ENCODE results near the gene NAT16. TPM values are rescaled to one million over a fixed set of nuclear protein-coding genes. Genes with fewer than 3 reads are reported as not detected.

The NAT16 gene
- total and polyA plus RNA-seq, 2 of the 8 experiments (the other 6 are each of a cell fraction or from before 2014, with no cell fraction given): 0.26 to 0.84 TPM

DNA sequence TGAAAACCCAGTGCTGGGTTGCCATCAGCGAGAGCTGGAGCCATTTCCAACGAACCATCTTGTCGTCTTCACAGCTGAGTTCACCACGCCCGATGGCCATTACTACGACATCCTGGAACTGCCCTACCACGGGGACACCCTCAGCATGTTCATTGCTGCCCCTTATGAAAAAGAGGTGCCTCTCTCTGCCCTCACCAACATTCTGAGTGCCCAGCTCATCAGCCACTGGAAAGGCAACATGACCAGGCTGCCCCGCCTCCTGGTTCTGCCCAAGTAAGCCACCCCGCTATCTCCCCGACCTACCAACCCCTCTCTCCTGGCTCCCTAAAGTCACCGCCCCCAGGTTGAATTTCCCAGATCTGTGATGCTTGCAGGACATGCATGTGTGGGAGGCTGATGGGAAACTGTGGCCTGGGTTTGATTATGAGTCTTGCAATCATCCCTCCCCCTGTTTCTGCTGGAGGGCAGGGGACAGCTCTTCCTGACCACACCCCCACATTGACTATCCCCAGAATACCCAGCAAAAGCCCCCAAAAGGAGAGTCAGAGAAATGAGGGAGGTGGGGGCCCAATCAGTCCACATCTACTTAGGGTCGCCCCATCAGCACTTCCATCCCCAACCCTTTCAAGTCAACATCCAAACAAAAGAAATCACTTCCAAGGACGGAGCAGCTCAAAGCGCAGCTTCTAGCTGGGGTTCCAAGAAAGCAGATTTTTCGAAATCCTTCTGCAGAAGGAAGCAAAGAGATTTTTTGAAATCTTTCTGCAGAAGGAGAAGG, 46.3 kb downstream of the NAT16 start:
- no peak for DNase-seq (ENCODE audit: low read depth in 1 of 2, low spot score in 2 of 2)
- peak overlapping the region in 1 of 2 experiments; percentile 15; a peak in 1 of 4 replicates for H3K4me2 ChIP-seq (ENCODE audit: insufficient read depth in 1 of 2, low read depth in 2 of 2, low read length in 2 of 2)
- H4K91ac ChIP-seq (replicated peaks; ENCODE audit: insufficient read length, low read length): peak overlapping the region; percentile 31
- no peak overlapping the region for H3K4ac ChIP-seq (replicated peaks; ENCODE audit: insufficient read length, low read depth, low read length)
- no peaks in the 10 kb centered on the region for H3K36me3 ChIP-seq (ENCODE audit: control insufficient read depth in 2 of 4, insufficient read depth in 4 of 4, low read length in 3 of 4)
- no peak overlapping the region for H4K8ac ChIP-seq (ENCODE audit: extremely low read depth, insufficient read depth, low read length)
- H2BK120ac ChIP-seq (replicated peaks; ENCODE audit: low read depth, low read length): no peak overlapping the region
- peak overlapping the region; percentile 56 for H2BK5ac ChIP-seq (ENCODE audit: low read depth, low read length)
- H3K27ac ChIP-seq (ENCODE audit: low read depth, low read length): no peak overlapping the region
- peaks cover 0 to 2% (median 0%) of the 10 kb centered on the region in 4 experiments; a peak in 1 of 7 replicates for H3K27me3 ChIP-seq (replicated peaks in 1 of 4; ENCODE audit: control insufficient read depth in 3 of 4, extremely low read depth in 1 of 4, insufficient read depth in 3 of 4, low read length in 3 of 4)
- TF ChIP-seq BCL11A (IDR thresholded peaks at IDR 0.05; ENCODE audit: low read depth in 2 of 2, low read length in 2 of 2) (no peak), YY1 (IDR thresholded peaks at IDR 0.05; ENCODE audit: low read depth, low read length) (no peak)
- no peaks in the 10 kb centered on the region for H3K79me1 ChIP-seq (ENCODE audit: low read depth, low read length)
- no peak overlapping the region for H3K9ac ChIP-seq (replicated peaks in 1 of 4; ENCODE audit: extremely low read depth in 1 of 4, low read depth in 3 of 4, low read length in 3 of 4)
- H3K14ac ChIP-seq (ENCODE audit: insufficient read length): no peak overlapping the region
- WGBS, 2 experiments (ENCODE audit: extremely low coverage in 1 of 2, insufficient coverage in 1 of 2, insufficient read length in 1 of 2, insufficient replicate concordance in 2 of 2, low coverage in 1 of 2, low lambda C conversion rate in 2 of 2, missing lambda C conversion rate in 1 of 2): 71% methylated on average over 15 of the region's 15 CpGs; no CpG with 5 or more reads in 1 of the 2 experiments
- H3K56ac ChIP-seq (replicated peaks; ENCODE audit: insufficient read length, low read depth, low read length): no peak overlapping the region
- no peaks in the 10 kb centered on the region for H3K9me3 ChIP-seq (ENCODE audit: insufficient read depth in 2 of 2, low read depth in 1 of 2, low read length in 1 of 2)
- FAIRE-seq: no peak
- 0 out of 2 replicates have a peak overlapping the region, but pooled peaks have one; percentile 28 for H2AK5ac ChIP-seq (ENCODE audit: low read depth, low read length)
- CTCF ChIA-PET (ENCODE audit: partially characterized antibody): interaction anchor here (0.6 to 9.0 kb wide), 12 partner anchors 8 to 244 kb away, joined by 3 to 80 read pairs (median 3); partner anchors contain the start of genes MUC3A, SERPINE1 and UFSP1
- no peaks in the 10 kb centered on the region for H3K79me2 ChIP-seq (ENCODE audit: control insufficient read depth in 1 of 2, insufficient read depth in 2 of 2, low read length in 2 of 2)
- H3K18ac ChIP-seq (ENCODE audit: extremely low read depth, low read length): peak overlapping the region; percentile 48; the same call in 1 of the 2 replicates
- 0 out of 2 replicates have a peak overlapping the region, but pooled peaks have one; percentile 32 for H2BK20ac ChIP-seq (ENCODE audit: low read length)
- H2AFZ ChIP-seq (ENCODE audit: low read length): peak overlapping the region; percentile 63; the same call in 1 of the 2 replicates
- peak overlapping the region; percentile 80; the same call in 1 of the 2 replicates for H2BK12ac ChIP-seq (ENCODE audit: low read depth, low read length)
- H3K23me2 ChIP-seq (ENCODE audit: low read depth, low read length): no peaks in the 10 kb centered on the region
- H2BK15ac ChIP-seq (ENCODE audit: low read length): 0 out of 2 replicates have a peak overlapping the region, but pooled peaks have one; percentile 29
- POLR2A ChIA-PET (ENCODE audit: partially characterized antibody): interaction anchor here (0.6 to 1.8 kb wide), 4 partner anchors 10 to 655 kb away, joined by 3 to 8 read pairs (median 4); partner anchors contain the start of gene TSC22D4
- H3K23ac ChIP-seq (ENCODE audit: insufficient read length): no peak overlapping the region
- H4K5ac ChIP-seq (ENCODE audit: insufficient read length, low read depth, low read length): no peak overlapping the region
- no peak overlapping the region; a peak in 2 of 8 replicates for H3K4me3 ChIP-seq (ENCODE audit: extremely low read depth in 1 of 4, insufficient read depth in 2 of 4, low read depth in 3 of 4, low read length in 4 of 4)
- H4K20me1 ChIP-seq (replicated peaks in 1 of 2; ENCODE audit: control insufficient read depth in 1 of 2, insufficient read depth in 2 of 2, low read length in 2 of 2): no peaks in the 10 kb centered on the region
- peaks cover 2 to 14% (median 6%) of the 10 kb centered on the region in 4 experiments; a peak in 6 of 7 replicates for H3K4me1 ChIP-seq (replicated peaks in 1 of 4; ENCODE audit: control insufficient read depth in 3 of 4, insufficient read depth in 4 of 4, low read length in 3 of 4)

Measured in H1 (cell line).